GM21528 (cell line): ENCODE results near the gene EFL1.
A peak's percentile ranks its signal among the peaks of the same experiment; 100 is the strongest.
"Not testable (repeated sequence)": the region's sequence is repeated elsewhere in the genome, so short reads cannot be mapped to it uniquely, and the experiment has no call there.

Experiments
- ATAC-seq: cut with Tn5 transposase; IDR thresholded peaks from one replicate; pipeline ENCODE4 v1.9.1; 2021; ENCODE audit warnings: mild to moderate bottlenecking, moderate library complexity; ENCODE audit not compliant: unreplicated experiment, low FRiP score

Gene EFL1

GRCh38 chr15:82262422-82263026 lies at the start of gene EFL1, which contains the start of gene SAXO2:
EFL1 (minus strand) TSS chr15:82262734; CDS start chr15:82261778, 956 bp downstream.
SAXO2 (plus strand) TSS chr15:82262818; CDS start chr15:82262880, 62 bp downstream.
- peak; percentile 97 for ATAC-seq

GRCh38 chr15:82311321-82311720 lies 48.8 kb upstream of the EFL1 start:
- ATAC-seq: not testable (repeated sequence)

GRCh38 chr15:82309802-82310201 lies 47.3 kb upstream of the EFL1 start:
- ATAC-seq: no peak

- ATAC-seq: no peak
Measured at GRCh38 chr15:82307714-82308081, 45.2 kb upstream of the EFL1 start.

GRCh38 chr15:82306791-82307713 lies 44.5 kb upstream of the EFL1 start:
- ATAC-seq: no peak

- no peak for ATAC-seq
Measured at GRCh38 chr15:82305621-82306048, 43.1 kb upstream of the EFL1 start.

- ATAC-seq: no peak
Measured at GRCh38 chr15:82304778-82305090, 42.2 kb upstream of the EFL1 start.

GRCh38 chr15:82303956-82304777 lies 41.6 kb upstream of the EFL1 start:
- ATAC-seq: no peak

GRCh38 chr15:82301296-82302016 lies 38.9 kb upstream of the EFL1 start:
- no peak for ATAC-seq

- ATAC-seq: no peak
Measured at GRCh38 chr15:82300883-82301282, 38.3 kb upstream of the EFL1 start.

GRCh38 chr15:82300326-82300725 lies 37.8 kb upstream of the EFL1 start:
- not testable (repeated sequence) for ATAC-seq

- ATAC-seq: not testable (repeated sequence)
Measured at GRCh38 chr15:82299511-82299914, 37.0 kb upstream of the EFL1 start.

- no peak for ATAC-seq
Measured at GRCh38 chr15:82298520-82298919, 36.0 kb upstream of the EFL1 start.

GRCh38 chr15:82298032-82298431 lies 35.5 kb upstream of the EFL1 start:
- no peak for ATAC-seq

- no peak for ATAC-seq
Measured at GRCh38 chr15:82297546-82297945, 35.0 kb upstream of the EFL1 start.

GRCh38 chr15:82294061-82294690 lies 31.6 kb upstream of the EFL1 start:
- ATAC-seq: no peak

- no peak for ATAC-seq
Measured at GRCh38 chr15:82292271-82292670, 29.7 kb upstream of the EFL1 start.

- not testable (repeated sequence) for ATAC-seq
Measured at GRCh38 chr15:82288202-82288601, 25.7 kb upstream of the EFL1 start.

- peak; percentile 86 for ATAC-seq
Measured at GRCh38 chr15:82286475-82286874, 23.9 kb upstream of the EFL1 start.

GRCh38 chr15:82284381-82284780 lies 21.8 kb upstream of the EFL1 start:
- not testable (repeated sequence) for ATAC-seq
